GM10847 (cell line): Measurements from ENCODE around the gene MED27.

ENCODE experiments used
- POLR2A ChIP-seq: IDR thresholded peaks from 2 replicates; pipeline ENCODE4 v1.6.1; 2011; ENCODE audit not compliant: insufficient read length; ENCODE audit errors: extremely low read depth

MED27 gene

GRCh38 chr9:132061526-132061925, 18.1 kb downstream of the MED27 start:
- TF ChIP-seq POLR2A = no peak

GRCh38 chr9:132059361-132059760, 20.3 kb downstream of the MED27 start:
- no peak for TF ChIP-seq POLR2A

- TF ChIP-seq POLR2A = no peak
Observed at GRCh38 chr9:132056717-132057560, 22.7 kb downstream of the MED27 start.

- no peak for TF ChIP-seq POLR2A
Observed at GRCh38 chr9:132055756-132056155, 23.9 kb downstream of the MED27 start.

- TF ChIP-seq POLR2A = no peak
Observed at GRCh38 chr9:132054024-132054423, 25.6 kb downstream of the MED27 start.

GRCh38 chr9:132049900-132050299, 29.8 kb downstream of the MED27 start:
- TF ChIP-seq POLR2A = no peak

- no peak for TF ChIP-seq POLR2A
Observed at GRCh38 chr9:132049323-132049882, 30.3 kb downstream of the MED27 start.

- no peak for TF ChIP-seq POLR2A
Observed at GRCh38 chr9:132048201-132048600, 31.5 kb downstream of the MED27 start.

- no peak for TF ChIP-seq POLR2A
Observed at GRCh38 chr9:132046456-132046855, 33.2 kb downstream of the MED27 start.

- TF ChIP-seq POLR2A = no peak
Observed at GRCh38 chr9:132044176-132044875, 35.3 kb downstream of the MED27 start.

- TF ChIP-seq POLR2A = no peak
Observed at GRCh38 chr9:132043708-132044107, 36.0 kb downstream of the MED27 start.

GRCh38 chr9:132042324-132042723, 37.3 kb downstream of the MED27 start:
- no peak for TF ChIP-seq POLR2A

- no peak for TF ChIP-seq POLR2A
Observed at GRCh38 chr9:132041798-132042197, 37.9 kb downstream of the MED27 start.

- no peak for TF ChIP-seq POLR2A
Observed at GRCh38 chr9:132040808-132041207, 38.9 kb downstream of the MED27 start.

GRCh38 chr9:132040246-132040645, 39.4 kb downstream of the MED27 start:
- no peak for TF ChIP-seq POLR2A

GRCh38 chr9:132039284-132039683, 40.4 kb downstream of the MED27 start:
- no peak for TF ChIP-seq POLR2A
